ENCODE data around the gene ASB3. TPM values are rescaled to one million over a fixed set of nuclear protein-coding genes. Genes with fewer than 3 reads are reported as not detected.

ASB3 gene
- total and polyA plus RNA-seq, 9 donors: 9.6 to 24.8 (median 19.0) TPM

- 85 to 89% (median 87%) methylated on average over 4 of the region's 4 CpGs for WGBS, 3 donors
- Histone ChIP-seq H3K9me3 (no peaks in the 10 kb centered on the region), H3K27ac (no peak overlapping the region), H3K4me3 (no peak overlapping the region), H3K27me3 (no peaks in the 10 kb centered on the region), H3K4me1 (ENCODE audit: insufficient read depth) (no peaks in the 10 kb centered on the region), H3K36me3 (no peaks in the 10 kb centered on the region)
- TF ChIP-seq EP300 (IDR thresholded peaks at IDR 0.05) (no peak), POLR2A (IDR thresholded peaks at IDR 0.05) (no peak), CTCF (IDR thresholded peaks at IDR 0.05) (no peak)
- no peak for DNase-seq
- intact Hi-C loops (cut with DNase I): no loop called here
Measured at GRCh38 chr2:53820711-53821110, 34.0 kb upstream of the ASB3 start.

GRCh38 chr2:53820048-53820447 lies 33.3 kb upstream of the ASB3 start:
- Histone ChIP-seq H3K4me3 (no peak overlapping the region), H3K27me3 (no peaks in the 10 kb centered on the region), H3K9me3 (no peaks in the 10 kb centered on the region), H3K4me1 (ENCODE audit: insufficient read depth) (no peaks in the 10 kb centered on the region), H3K27ac (no peak overlapping the region), H3K36me3 (no peaks in the 10 kb centered on the region)
- no peak for DNase-seq
- TF ChIP-seq EP300 (IDR thresholded peaks at IDR 0.05): no peak
- no peak for TF ChIP-seq CTCF (IDR thresholded peaks at IDR 0.05)
- no peak for TF ChIP-seq POLR2A (IDR thresholded peaks at IDR 0.05)
- intact Hi-C loops (cut with DNase I): no loop called here
- WGBS, 3 donors: 90% methylated on average over 9 of the region's 9 CpGs

- intact Hi-C loops (cut with DNase I): no loop called here
- Histone ChIP-seq H3K9me3 (no peaks in the 10 kb centered on the region), H3K27ac (no peak overlapping the region), H3K4me3 (no peak overlapping the region), H3K27me3 (no peaks in the 10 kb centered on the region), H3K36me3 (no peaks in the 10 kb centered on the region), H3K4me1 (ENCODE audit: insufficient read depth) (no peaks in the 10 kb centered on the region)
- TF ChIP-seq CTCF (IDR thresholded peaks at IDR 0.05) (no peak), POLR2A (IDR thresholded peaks at IDR 0.05) (no peak), EP300 (IDR thresholded peaks at IDR 0.05) (no peak)
- DNase-seq: no peak
- 70 to 80% (median 79%) methylated on average over 4 of the region's 4 CpGs for WGBS, 3 donors
Measured at GRCh38 chr2:53819634-53820033, 32.9 kb upstream of the ASB3 start.

- WGBS, 3 donors: 89 to 94% (median 89%) methylated on average over 3 of the region's 3 CpGs
- no peaks in the 10 kb centered on the region for H3K27me3 ChIP-seq
- TF ChIP-seq CTCF (IDR thresholded peaks at IDR 0.05) (no peak), EP300 (IDR thresholded peaks at IDR 0.05) (no peak), POLR2A (IDR thresholded peaks at IDR 0.05) (no peak)
- no peaks in the 10 kb centered on the region for H3K9me3 ChIP-seq
- no peak overlapping the region for H3K4me3 ChIP-seq
- H3K4me1 ChIP-seq (ENCODE audit: insufficient read depth): no peaks in the 10 kb centered on the region
- H3K27ac ChIP-seq: no peak overlapping the region
- intact Hi-C loops (cut with DNase I): no loop called here
- no peak for DNase-seq
- H3K36me3 ChIP-seq: no peaks in the 10 kb centered on the region
Measured at GRCh38 chr2:53818854-53819435, 32.2 kb upstream of the ASB3 start.

All from ovary (tissue), 9 donors.